Measurements from ENCODE around the gene ZSWIM3.

DNA sequence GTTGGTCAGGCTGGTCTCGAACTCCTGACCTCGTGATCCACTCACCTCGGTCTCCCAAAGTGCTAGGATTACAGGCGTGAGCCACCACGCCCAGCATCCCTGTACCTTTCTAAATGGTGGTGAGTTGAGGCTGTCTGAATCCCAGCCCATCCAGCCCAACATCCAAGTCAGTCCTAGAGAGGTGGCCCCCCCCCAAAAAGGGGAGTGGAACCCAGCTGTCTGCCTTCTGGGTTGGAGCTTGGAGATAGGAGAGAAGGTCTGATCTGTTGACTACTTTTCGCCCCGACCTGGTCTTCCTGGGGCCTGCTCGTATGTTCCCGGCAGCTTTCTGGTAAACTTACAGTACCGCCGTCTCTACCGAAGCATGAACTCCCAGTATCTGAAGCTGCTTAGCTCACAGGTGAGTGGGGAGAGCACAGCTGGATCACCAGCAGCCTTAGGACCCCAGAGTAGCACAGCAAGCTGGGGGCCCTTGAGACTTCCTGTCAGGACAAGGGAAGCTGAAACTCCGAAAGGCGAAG lies 39.3 kb downstream of the ZSWIM3 start:
- TF ChIP-seq CTCF (IDR thresholded peaks at IDR 0.05) = no peak
- no peak for TF ChIP-seq POLR2A (IDR thresholded peaks at IDR 0.05)
